GF-D8 (cell line): ENCODE results near the gene COPZ2.
"Not testable (repeated sequence)": the region's sequence is repeated elsewhere in the genome, so short reads cannot be mapped to it uniquely, and the experiment has no call there.

Experiments
- DNase-seq: peaks from one replicate; lab custom pipeline; 2025; lab: John Stamatoyannopoulos, UW

The COPZ2 gene

GRCh38 chr17:48006936-48007709 lies 30.5 kb downstream of the COPZ2 start:
- no peak for DNase-seq

DNA sequence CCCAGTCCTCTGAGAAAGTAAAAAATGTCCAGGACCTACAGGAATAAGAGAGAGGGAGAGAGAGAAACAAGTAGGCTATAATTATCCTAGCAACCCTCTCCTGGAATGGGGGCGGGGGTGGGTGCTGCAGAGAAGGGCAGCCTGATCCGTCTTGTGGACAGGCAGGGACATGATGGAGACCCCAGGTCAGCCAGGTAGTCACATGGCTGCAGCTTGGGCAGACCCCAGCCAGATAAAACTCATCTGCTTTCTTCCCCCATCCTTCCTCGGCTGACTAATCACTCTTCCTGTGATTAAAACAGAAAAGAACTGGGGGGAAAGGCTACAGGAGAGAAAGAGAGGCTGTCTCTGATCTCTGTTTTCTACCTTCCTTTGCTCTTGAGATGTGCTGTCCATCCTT lies 32.6 kb downstream of the COPZ2 start:
- DNase-seq: no peak

DNA sequence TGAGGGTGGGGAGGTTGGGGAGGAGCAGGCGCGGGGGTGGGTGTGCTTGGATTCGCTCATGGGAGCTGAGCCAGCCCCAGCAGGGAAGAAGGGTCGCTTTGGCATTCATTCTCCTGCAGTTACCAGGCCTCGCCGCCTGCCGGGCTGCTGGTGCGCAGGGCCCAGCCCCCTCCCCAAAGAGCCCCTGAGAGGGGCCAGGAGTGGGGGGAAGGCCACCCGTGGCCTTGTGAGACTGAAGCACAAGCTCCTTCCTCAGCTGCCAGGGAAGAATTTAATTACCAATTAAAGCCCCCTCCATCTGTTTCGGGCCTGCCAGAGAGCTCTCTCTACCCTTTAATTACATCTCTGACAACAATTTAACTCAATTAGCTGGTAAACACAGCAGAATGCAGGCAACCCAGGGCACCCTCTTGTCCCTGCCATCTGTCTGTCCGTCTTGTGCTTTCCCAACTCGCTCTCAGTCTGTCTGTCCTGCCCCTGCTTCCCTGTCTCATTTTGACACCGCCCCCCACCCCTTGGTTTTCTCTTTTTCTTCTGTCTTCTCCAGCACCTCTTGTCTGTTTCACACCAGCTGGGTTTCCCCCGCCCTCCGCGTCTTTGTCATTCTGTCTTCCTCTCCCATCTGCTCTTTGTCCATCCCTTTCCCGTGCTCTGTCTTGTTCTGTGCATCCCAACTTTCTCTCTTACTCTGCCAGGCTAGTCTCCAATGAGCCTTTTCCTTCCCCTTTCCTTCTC lies 34.0 kb downstream of the COPZ2 start:
- DNase-seq: no peak

DNA sequence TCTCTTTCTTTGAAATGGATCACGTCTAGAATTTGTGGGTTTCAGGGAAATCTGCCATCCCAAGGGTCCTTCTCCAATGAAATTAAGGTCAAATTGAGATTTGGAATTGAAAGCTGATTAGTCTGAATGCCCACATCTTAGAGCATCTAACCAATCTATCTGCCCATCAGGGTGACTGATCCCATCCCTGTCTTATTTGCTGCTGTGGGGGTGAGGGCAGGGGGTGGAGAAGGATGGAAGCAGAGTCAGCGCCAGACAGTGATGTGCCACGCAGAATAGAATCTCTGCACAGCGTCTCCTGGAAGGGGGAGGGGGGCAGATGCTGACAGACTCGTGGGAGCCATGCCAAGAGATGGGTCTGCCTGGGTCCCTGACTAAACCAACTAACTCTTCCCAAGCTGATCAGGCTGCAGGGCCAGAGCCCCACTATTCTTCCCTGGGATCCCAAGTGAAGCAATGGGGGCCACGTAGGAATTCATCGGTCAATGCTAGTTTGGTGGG lies 34.6 kb downstream of the COPZ2 start:
- DNase-seq: no peak

DNA sequence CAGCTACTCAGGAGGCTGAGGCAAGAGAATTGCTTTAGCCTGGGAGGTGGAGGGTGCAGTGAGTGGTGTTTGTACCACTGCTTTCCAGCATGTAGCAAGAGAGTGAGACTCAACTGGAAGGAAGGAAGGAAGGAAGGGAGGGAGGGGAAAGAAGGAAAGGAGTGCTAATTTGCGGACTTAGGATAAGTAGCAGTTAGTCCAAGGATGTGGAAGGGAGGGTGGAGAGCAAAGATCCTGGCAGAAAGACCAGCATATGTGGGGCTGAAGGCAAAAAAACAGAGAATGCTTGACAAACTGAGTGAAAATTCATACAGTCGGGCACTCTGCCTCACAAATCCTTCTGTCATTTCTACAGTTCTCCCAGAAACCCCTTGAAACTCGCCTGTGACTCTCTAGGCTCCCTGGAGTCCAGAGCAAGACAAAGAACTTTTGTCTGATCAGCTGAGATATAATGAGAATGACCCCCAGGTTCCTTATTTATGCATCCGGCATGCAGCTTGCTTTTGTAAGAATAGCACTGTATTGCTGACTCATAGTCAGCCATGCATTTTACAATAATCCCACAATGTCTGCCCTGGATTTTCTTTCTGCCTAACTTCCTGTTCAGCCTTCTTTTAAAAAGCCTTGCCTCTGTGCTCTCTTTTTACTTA lies 35.2 kb downstream of the COPZ2 start:
- DNase-seq: peak; percentile 83

- DNase-seq: not testable (repeated sequence)
Observed at GRCh38 chr17:48001657-48002056, 35.9 kb downstream of the COPZ2 start.

DNA sequence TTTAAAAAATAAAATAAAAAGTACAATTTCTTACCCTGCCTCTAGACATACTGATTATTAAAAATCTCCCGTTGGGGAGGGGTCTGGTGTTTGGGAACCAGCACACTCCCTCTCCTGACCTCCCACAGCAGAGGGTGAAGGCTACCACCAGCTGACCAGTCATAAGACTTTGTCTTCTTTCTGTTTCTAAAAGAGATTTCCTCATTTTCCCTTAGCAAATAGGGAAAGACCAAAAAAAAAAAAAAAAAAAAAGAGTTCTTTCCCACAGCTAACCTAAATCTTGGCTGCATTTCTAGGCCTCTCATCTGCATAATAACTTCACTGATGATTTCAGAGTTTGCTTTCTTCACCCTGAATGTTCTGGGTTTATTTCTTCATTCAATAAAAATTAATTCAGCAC lies 36.4 kb downstream of the COPZ2 start:
- DNase-seq: no peak

DNA sequence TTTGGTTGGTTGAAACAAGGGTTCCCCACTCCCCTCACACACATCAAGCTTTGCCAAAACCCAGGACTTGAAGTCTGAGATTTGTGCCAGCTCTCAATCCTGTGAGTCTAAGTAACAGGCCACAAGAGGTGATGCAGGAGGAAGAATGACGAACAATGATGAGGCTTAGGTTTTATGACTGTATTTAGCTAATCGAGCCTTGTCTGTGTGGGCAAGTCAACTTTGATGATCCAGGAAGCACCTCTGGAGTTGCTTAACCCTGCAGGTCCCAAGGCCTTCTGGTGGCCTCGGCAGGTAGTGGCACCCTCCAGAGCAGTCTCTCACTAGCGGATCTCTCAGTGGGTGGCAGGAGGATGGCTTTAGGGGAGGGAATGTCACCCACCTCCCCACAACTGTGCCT lies 38.0 kb downstream of the COPZ2 start:
- no peak for DNase-seq

- no peak for DNase-seq
Observed at GRCh38 chr17:47998044-47998443, 39.6 kb downstream of the COPZ2 start.

- no peak for DNase-seq
Observed at GRCh38 chr17:47997586-47997985, 40.0 kb downstream of the COPZ2 start.

DNA sequence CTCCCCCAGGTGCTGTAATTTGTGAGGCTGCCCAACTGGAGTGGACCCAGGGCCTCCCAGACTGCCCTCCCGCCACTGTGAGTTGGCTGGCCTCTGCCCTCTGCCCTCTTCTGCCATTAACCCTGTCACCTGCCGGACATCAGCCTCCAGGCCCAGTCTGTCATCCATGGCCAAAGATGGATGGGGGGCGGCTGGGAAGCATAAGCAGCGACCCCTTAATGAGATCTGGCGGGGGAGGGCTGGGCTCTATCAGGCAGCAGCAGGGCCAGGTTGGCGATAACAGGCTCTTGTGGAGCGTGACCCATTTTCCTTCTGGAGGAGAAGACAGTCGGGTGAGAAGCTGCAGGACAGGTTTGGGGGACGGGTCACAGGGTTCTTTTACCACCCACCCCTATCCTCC lies 41.4 kb downstream of the COPZ2 start:
- no peak for DNase-seq

- DNase-seq: no peak
Observed at GRCh38 chr17:47995241-47995935, 42.2 kb downstream of the COPZ2 start.

DNA sequence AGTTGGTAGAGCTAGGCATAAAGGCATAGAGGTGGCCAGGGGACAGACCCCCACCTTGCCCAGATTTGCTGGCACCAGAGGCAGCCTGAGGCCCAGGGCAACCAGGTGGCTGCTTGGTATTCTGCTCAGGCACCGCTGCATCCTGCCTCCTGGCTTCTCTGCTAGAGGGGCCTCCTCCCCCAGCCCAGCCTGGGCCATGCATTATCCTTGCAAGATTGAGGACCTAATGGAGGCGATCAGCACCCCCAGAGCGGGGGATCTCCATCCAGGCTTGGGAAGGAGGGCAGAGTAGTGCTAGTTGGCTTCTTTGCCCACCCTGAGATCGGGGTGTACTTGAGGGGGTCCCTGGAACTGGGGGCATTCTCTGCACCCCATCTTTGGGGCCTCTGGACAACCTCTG lies 42.9 kb downstream of the COPZ2 start:
- DNase-seq: no peak

DNA sequence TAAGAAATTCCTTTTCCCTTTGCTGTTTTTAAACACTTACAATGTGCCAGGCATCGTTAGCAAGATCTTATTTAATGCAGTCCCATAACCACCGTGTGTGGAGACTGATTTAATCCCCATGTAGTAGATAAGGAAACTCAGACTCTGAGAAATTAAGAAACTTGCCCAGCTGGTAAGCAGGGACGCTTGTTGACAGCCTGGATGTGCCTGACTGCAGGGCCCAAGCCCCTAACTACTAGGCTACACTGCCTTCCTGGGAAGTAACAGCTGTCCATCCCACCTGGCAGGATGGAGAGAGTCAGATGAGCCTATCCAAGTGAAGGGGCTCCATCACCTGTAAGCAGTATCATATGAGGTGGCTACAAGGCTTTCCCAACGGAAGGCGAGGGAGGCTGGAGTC lies 43.6 kb downstream of the COPZ2 start:
- no peak for DNase-seq

DNA sequence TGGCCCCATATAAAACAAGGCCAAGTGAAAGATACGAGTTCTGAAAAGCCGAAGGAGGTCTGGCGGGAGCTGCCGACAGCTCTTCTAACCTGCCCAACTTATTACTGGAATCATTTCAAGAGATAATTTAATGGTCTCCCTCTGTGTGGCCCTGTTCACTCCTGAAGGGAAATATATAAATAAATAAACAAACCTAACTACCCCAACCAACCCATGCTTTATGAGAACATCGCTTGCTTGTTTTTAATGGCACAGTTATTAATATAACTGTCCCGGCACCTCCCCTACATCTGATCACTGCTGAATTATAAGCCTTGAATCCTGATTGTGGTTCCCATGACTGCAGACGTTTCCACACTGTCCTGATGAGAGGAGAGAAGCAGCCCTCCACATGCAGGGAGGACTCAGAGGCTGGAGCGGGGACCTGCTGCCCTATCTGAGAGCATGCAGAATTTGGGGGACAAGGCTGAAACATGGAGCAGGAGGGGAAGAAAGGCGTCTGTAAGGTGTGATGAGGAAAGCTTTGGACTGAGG lies 44.5 kb downstream of the COPZ2 start:
- no peak for DNase-seq

GRCh38 chr17:47992216-47992615 lies 45.4 kb downstream of the COPZ2 start:
- DNase-seq: no peak

DNA sequence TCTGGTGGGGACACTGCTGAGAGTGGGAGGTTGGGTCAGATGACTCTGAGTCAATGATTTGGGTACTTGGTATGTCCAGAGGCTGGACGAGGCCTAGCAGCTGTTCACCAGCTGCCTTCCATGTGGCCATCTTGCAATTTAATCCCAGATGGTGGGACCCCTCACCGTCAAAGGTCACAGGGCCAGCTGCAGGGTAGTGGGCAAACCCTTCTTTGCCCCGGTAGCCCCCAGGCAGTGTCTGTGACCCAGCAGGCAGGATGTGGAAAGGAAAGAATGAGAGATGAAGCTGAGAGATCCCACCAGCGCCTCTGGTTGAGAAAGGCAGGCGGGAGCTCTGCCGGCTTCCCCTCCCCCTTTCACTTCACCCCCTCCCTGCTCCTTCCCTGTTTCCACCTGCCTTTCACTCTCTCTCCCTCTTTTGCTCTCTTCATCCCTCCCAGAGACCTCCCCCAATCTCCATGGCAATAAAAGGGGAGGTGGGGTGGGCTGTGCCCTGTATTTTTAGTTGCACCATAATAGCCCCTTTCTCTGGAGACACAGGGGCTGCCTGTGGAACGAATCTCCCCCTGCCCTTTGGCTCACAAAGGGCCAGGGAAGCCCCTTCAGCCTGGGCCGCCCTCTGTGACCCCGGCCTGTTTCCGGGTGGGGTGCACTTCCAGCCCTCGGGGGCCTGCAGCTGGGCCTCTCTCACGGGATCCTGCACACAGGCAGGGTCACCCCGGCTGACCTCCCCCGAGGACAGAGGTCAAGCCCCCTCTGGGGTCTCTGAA lies 46.5 kb downstream of the COPZ2 start:
- no peak for DNase-seq

- DNase-seq: no peak
Observed at GRCh38 chr17:47989700-47990099, 47.9 kb downstream of the COPZ2 start.

DNA sequence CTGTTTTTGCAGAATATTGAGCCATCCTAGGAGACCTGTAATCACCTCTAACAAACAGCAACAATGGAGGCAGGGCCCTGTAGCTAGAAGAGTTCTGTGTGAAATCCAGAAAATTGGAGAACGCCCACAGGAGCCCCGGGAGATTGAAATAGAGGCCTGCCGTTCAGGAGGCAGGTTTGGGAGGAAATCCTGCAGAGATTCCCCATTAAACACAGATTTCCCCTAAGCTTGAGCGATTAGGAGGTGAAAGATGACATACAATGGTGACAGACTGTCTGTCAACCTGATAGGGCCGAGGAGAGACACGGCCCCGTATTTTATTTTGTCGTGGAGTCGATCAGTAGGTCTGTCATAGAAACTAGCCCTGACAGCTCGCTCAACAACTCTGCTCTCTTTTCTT lies 48.4 kb downstream of the COPZ2 start:
- DNase-seq: no peak

DNA sequence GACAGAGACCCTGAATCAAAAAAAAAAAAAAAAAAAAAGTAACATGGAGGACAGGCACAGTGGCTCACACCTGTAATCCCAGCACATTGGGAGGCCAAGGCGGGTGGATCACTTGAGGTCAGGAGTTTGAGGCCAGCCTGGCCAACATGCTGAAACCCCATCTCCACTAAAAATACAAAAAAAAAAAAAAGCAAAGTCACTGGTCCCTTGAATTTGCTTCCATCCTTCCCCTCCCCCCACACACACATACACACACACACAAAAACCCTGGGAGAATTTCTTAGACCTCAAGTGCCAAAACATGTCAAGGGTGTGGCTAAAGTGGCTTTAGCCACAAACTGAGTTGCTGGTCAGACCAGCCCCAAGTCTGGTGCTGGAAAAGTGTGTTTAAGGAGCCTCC lies 49.2 kb downstream of the COPZ2 start:
- not testable (repeated sequence) for DNase-seq

DNA sequence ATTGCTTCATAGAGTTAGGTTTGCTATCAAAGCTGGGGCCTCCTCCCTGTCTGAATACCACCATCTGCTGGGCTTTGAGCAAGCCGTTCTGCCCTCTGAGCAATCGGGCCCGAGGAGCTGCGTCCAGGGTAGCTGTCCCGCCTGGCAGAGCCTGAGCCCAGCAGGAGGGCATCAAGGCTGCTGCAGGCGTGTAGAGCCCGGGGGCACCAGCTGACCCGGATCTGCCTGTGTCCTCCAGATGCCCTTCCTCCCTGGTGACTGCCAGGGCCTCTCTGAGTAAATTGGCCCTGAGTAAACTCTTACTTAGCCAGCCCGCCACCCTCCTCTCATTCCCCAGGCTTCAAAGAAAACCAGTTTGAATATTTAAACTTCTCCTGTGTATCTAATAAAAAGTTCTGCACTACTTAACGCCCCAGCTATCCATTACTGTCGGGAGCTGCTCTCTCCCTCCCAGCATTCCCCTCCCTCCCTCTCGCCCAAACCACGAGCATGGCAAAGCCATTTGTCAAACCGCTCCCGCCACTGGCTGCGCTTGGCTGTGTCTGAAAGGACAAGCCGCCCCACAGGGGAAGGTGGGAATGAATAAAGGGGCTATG lies 50.3 kb downstream of the COPZ2 start:
- no peak for DNase-seq
